ENCODE data around the gene NDUFS3.

GRCh38 chr11:47538741-47539565, 39.9 kb upstream of the NDUFS3 start:
- TF ChIP-seq CTCF (IDR thresholded peaks at IDR 0.05) (no peak), EP300 (IDR thresholded peaks at IDR 0.05) (no peak), POLR2A (IDR thresholded peaks at IDR 0.05) (no peak)
